SK-N-MC (cell line): ENCODE measurements around the gene ASTN2.

ENCODE experiments used
- EZH2 ChIP-seq: fragments of 200-600 bp; sonication (generic); IDR thresholded peaks from one replicate; pipeline ENCODE4 v1.6.1; 2017; ENCODE audit warnings: antibody characterized with exemption
- POLR2AphosphoS5 ChIP-seq: IDR thresholded peaks from 2 replicates; pipeline ENCODE4 v1.6.1; 2012; ENCODE audit warnings: mild to moderate bottlenecking, low read depth, low read length, borderline replicate concordance

- TF ChIP-seq POLR2AphosphoS5 (no peak), EZH2 (no peak)
Observed at GRCh38 chr9:116875576-116875975, 539.3 kb downstream of the ASTN2 start.
